Measurements from ENCODE around the gene TTLL10. TPM values are rescaled to one million over a fixed set of nuclear protein-coding genes. Genes with fewer than 3 reads are reported as not detected.

TTLL10 gene
- total RNA-seq, 1 donor from 2014 or later = not detected

GRCh38 chr1:1145547-1145914, 28.1 kb upstream of the TTLL10 start:
- Histone ChIP-seq H3K9me3 (ENCODE audit: insufficient read depth, low read depth, low read length) (no peaks in the 10 kb centered on the region), H3K4me2 (ENCODE audit: low read length) (no peak overlapping the region), H3K79me2 (ENCODE audit: insufficient read depth, low read length) (no peaks in the 10 kb centered on the region), H3K27me3 (ENCODE audit: insufficient read depth, low read length) (no peaks in the 10 kb centered on the region), H3K4me3 (ENCODE audit: insufficient read depth, low read depth, low read length) (no peak overlapping the region), H3K27ac (ENCODE audit: low read depth, low read length) (no peak overlapping the region), H3K36me3 (ENCODE audit: insufficient read depth, low read length) (no peaks in the 10 kb centered on the region), H2AFZ (ENCODE audit: low read depth, low read length) (no peak overlapping the region), H4K20me1 (ENCODE audit: insufficient read depth, low read length) (no peaks in the 10 kb centered on the region), H3K9ac (ENCODE audit: low read length) (no peak overlapping the region), H3K4me1 (ENCODE audit: insufficient read depth, low read length) (no peaks in the 10 kb centered on the region)
- Mint-ChIP-seq H3K27ac (ENCODE audit: unreplicated experiment) (no peak overlapping the region), H3K4me1 (ENCODE audit: low read depth, unreplicated experiment) (no peaks in the 10 kb centered on the region), H3K27me3 (ENCODE audit: low read depth, unreplicated experiment) (peaks cover 22% of the 10 kb centered on the region), H3K36me3 (ENCODE audit: low read depth, unreplicated experiment) (no peaks in the 10 kb centered on the region), H3K9me3 (ENCODE audit: unreplicated experiment) (no peaks in the 10 kb centered on the region), H3K4me3 (ENCODE audit: unreplicated experiment) (no peak overlapping the region)
- no peak for TF ChIP-seq CTCF (IDR thresholded peaks at IDR 0.05; ENCODE audit: insufficient read depth, low read depth, low read length)
- TF ChIP-seq EZH2 (IDR thresholded peaks at IDR 0.05; ENCODE audit: insufficient read depth, low read length) = no peak
- FAIRE-seq (no peak), DNase-seq (ENCODE audit: low read depth) (no peak)

GRCh38 chr1:1146026-1146425, 27.7 kb upstream of the TTLL10 start:
- H3K9me3 ChIP-seq (ENCODE audit: insufficient read depth, low read depth, low read length) = no peaks in the 10 kb centered on the region
- no peak overlapping the region for H2AFZ ChIP-seq (ENCODE audit: low read depth, low read length)
- DNase-seq (ENCODE audit: low read depth) (no peak), FAIRE-seq (no peak)
- no peaks in the 10 kb centered on the region for H3K4me1 ChIP-seq (ENCODE audit: insufficient read depth, low read length)
- no peaks in the 10 kb centered on the region for H3K27me3 ChIP-seq (ENCODE audit: insufficient read depth, low read length)
- H3K79me2 ChIP-seq (ENCODE audit: insufficient read depth, low read length) = no peaks in the 10 kb centered on the region
- Mint-ChIP-seq H3K4me3 (ENCODE audit: unreplicated experiment) (no peak overlapping the region), H3K27ac (ENCODE audit: unreplicated experiment) (no peak overlapping the region), H3K9me3 (ENCODE audit: unreplicated experiment) (no peaks in the 10 kb centered on the region), H3K4me1 (ENCODE audit: low read depth, unreplicated experiment) (no peaks in the 10 kb centered on the region), H3K36me3 (ENCODE audit: low read depth, unreplicated experiment) (no peaks in the 10 kb centered on the region), H3K27me3 (ENCODE audit: low read depth, unreplicated experiment) (peaks cover 22% of the 10 kb centered on the region)
- H3K9ac ChIP-seq (ENCODE audit: low read length) = no peak overlapping the region
- H3K4me3 ChIP-seq (ENCODE audit: insufficient read depth, low read depth, low read length) = no peak overlapping the region
- no peak overlapping the region for H3K27ac ChIP-seq (ENCODE audit: low read depth, low read length)
- no peaks in the 10 kb centered on the region for H3K36me3 ChIP-seq (ENCODE audit: insufficient read depth, low read length)
- H4K20me1 ChIP-seq (ENCODE audit: insufficient read depth, low read length) = no peaks in the 10 kb centered on the region
- H3K4me2 ChIP-seq (ENCODE audit: low read length) = no peak overlapping the region
- TF ChIP-seq EZH2 (IDR thresholded peaks at IDR 0.05; ENCODE audit: insufficient read depth, low read length) = no peak
- no peak for TF ChIP-seq CTCF (IDR thresholded peaks at IDR 0.05; ENCODE audit: insufficient read depth, low read depth, low read length)

DNA sequence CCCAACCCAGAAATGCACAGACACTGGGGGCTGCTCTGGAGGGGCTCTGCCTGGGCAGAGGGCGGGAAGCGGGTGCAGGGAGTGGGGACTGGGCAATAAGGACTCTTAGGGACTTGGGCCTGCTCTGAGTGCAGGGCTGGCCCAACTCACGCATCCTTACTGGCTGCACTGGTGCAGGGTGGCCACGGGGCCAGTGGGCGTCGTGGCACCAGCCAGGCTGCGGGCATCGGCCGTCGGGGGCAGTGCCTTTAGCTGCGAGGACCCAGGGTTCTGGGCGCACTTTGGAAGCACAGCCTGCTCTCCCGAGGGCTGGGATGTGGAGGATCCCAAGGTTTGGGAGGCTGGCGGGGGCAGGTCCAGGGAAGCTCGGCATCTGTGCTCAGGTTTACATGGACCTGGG, 27.1 kb upstream of the TTLL10 start:
- Histone ChIP-seq H3K9ac (ENCODE audit: low read length) (no peak overlapping the region), H3K4me1 (ENCODE audit: insufficient read depth, low read length) (no peaks in the 10 kb centered on the region), H3K4me3 (ENCODE audit: insufficient read depth, low read depth, low read length) (no peak overlapping the region), H2AFZ (ENCODE audit: low read depth, low read length) (no peak overlapping the region), H4K20me1 (ENCODE audit: insufficient read depth, low read length) (no peaks in the 10 kb centered on the region), H3K79me2 (ENCODE audit: insufficient read depth, low read length) (no peaks in the 10 kb centered on the region), H3K36me3 (ENCODE audit: insufficient read depth, low read length) (no peaks in the 10 kb centered on the region), H3K27me3 (ENCODE audit: insufficient read depth, low read length) (no peaks in the 10 kb centered on the region), H3K9me3 (ENCODE audit: insufficient read depth, low read depth, low read length) (no peaks in the 10 kb centered on the region), H3K27ac (ENCODE audit: low read depth, low read length) (no peak overlapping the region), H3K4me2 (ENCODE audit: low read length) (no peak overlapping the region)
- Mint-ChIP-seq H3K9me3 (ENCODE audit: unreplicated experiment) (no peaks in the 10 kb centered on the region), H3K4me3 (ENCODE audit: unreplicated experiment) (no peak overlapping the region), H3K27ac (ENCODE audit: unreplicated experiment) (no peak overlapping the region), H3K36me3 (ENCODE audit: low read depth, unreplicated experiment) (no peaks in the 10 kb centered on the region), H3K27me3 (ENCODE audit: low read depth, unreplicated experiment) (peaks cover 22% of the 10 kb centered on the region), H3K4me1 (ENCODE audit: low read depth, unreplicated experiment) (no peaks in the 10 kb centered on the region)
- DNase-seq (ENCODE audit: low read depth) (no peak), FAIRE-seq (no peak)
- TF ChIP-seq EZH2 (IDR thresholded peaks at IDR 0.05; ENCODE audit: insufficient read depth, low read length) (no peak), CTCF (IDR thresholded peaks at IDR 0.05; ENCODE audit: insufficient read depth, low read depth, low read length) (no peak)

Measured in astrocyte (in vitro differentiated cells and primary cell).